NB4 (cell line): ENCODE data around the gene DIS3L2.
"Not testable (repeated sequence)": the region's sequence is repeated elsewhere in the genome, so short reads cannot be mapped to it uniquely, and the experiment has no call there.

Experiments
- DNase-seq: peaks from one replicate; pipeline ENCODE4 v3.0.0; 2010; ENCODE audit warnings: low read depth
- H3K4me3 ChIP-seq: one replicate; pipeline ENCODE4 v1.5.1; 2011; ENCODE audit warnings: mild to moderate bottlenecking, low read depth, low read length, moderate library complexity
- MAX ChIP-seq: IDR thresholded peaks from 2 replicates; pipeline ENCODE4 v1.6.1; 2011; ENCODE audit warnings: low read depth, low read length
- MYC ChIP-seq: IDR thresholded peaks from 2 replicates; pipeline ENCODE4 v1.6.1; 2011; ENCODE audit warnings: low read depth, low read length
- POLR2A ChIP-seq: IDR thresholded peaks from 2 replicates; pipeline ENCODE4 v1.6.1; 2011; ENCODE audit warnings: mild to moderate bottlenecking; ENCODE audit not compliant: insufficient read length; ENCODE audit errors: extremely low read depth
- TF ChIP-seq, protein P1 (sequence below): IDR thresholded peaks from one replicate; pipeline ENCODE4 v1.5.1; 2012; ENCODE audit warnings: low read depth, low read length

DIS3L2 gene

DNA sequence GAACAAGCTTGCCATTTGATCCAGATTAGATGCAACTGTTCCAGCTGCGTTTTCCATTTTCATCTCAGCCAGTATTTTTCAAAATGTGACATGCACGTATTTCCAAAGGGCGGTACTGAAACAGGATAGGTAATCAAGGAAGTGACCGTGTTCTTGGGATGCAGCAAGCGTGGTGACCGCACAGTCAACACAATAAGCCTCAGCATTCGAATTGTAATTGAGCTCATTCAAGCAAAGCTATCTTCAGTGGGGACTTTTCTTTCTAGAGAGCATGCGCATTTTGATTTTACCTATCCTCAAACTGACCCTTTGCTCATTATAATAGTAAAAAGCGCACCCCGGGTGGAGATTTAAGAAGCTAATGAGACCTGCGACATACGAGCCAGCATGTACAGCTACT is 413.7 kb downstream of the DIS3L2 start:
- H3K4me3 ChIP-seq = no peak overlapping the region
- DNase-seq = no peak
- TF ChIP-seq POLR2A = no peak
- no peak for TF ChIP-seq MAX
- TF ChIP-seq MYC = no peak
- TF ChIP-seq, protein P1, sequence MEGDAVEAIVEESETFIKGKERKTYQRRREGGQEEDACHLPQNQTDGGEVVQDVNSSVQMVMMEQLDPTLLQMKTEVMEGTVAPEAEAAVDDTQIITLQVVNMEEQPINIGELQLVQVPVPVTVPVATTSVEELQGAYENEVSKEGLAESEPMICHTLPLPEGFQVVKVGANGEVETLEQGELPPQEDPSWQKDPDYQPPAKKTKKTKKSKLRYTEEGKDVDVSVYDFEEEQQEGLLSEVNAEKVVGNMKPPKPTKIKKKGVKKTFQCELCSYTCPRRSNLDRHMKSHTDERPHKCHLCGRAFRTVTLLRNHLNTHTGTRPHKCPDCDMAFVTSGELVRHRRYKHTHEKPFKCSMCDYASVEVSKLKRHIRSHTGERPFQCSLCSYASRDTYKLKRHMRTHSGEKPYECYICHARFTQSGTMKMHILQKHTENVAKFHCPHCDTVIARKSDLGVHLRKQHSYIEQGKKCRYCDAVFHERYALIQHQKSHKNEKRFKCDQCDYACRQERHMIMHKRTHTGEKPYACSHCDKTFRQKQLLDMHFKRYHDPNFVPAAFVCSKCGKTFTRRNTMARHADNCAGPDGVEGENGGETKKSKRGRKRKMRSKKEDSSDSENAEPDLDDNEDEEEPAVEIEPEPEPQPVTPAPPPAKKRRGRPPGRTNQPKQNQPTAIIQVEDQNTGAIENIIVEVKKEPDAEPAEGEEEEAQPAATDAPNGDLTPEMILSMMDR = no peak

DNA sequence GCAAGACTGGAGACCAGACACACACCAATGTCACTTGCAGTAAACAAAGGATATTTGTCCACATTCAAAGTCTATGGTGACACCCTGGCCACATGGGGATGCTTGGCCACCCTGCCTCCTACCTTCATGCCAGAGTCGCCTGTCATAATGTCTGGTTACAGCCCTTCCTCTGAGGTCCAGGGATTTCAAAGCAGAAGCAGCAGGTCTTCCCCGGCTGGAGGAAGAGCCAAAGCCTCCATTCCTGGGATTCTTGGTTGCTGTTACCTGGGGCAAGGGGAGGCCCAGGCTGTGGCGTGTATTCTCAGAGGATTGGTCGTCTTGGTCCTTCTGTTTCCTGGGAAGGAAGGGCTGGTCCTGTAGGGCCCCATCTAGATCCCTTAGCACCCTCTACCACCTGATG is 414.7 kb downstream of the DIS3L2 start:
- TF ChIP-seq, protein P1 = no peak
- no peak for TF ChIP-seq MYC
- no peak for TF ChIP-seq POLR2A
- TF ChIP-seq MAX = no peak
- no peak for DNase-seq
- H3K4me3 ChIP-seq = no peak overlapping the region

DNA sequence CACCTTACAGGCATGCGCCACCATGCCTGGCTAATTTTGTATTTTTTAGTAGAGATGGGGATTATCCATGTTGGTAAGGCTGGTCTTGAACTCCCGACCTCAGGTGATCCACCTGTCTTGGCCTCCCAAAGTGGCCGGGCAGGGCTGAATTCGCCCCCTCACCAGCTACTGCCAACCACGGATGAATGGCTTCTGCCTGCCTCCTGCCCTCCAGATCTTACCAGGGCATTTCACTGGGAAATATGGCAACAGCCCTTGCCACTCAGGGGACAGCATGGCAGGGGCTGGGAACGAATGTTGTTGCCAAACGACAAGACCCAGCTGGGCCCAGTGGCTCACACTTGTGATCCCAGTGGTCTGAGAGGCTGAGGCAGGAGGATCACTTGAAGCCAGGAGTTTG is 415.2 kb downstream of the DIS3L2 start:
- no peak for DNase-seq
- H3K4me3 ChIP-seq = no peak overlapping the region
- no peak for TF ChIP-seq MYC

DNA sequence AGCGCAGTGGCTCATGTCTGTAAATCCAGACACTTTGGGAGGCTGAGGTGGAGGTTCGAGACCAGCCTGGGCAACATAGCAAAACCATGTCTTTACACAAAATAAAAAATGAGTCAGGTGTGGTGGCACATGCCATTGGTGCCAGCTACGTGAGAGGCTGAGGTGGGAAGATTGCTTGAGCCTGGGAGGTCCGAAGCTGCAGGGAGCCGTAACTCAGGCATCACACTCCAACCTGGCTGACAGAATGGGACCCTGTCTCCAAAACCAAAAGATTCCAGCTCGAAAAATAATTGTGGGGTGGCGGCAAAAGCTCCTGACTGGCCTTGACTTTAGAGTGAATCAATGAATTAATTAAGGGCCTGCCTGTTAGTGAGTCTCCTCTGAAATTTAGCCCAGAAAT is 415.8 kb downstream of the DIS3L2 start:
- H3K4me3 ChIP-seq = no peak overlapping the region
- TF ChIP-seq MYC = no peak
- TF ChIP-seq MAX = no peak
- TF ChIP-seq, protein P1 = no peak
- TF ChIP-seq POLR2A = no peak
- no peak for DNase-seq

- DNase-seq = no peak
These were observed 416.6 kb downstream of the DIS3L2 start for GRCh38 chr2:232377841-232378734.

DNA sequence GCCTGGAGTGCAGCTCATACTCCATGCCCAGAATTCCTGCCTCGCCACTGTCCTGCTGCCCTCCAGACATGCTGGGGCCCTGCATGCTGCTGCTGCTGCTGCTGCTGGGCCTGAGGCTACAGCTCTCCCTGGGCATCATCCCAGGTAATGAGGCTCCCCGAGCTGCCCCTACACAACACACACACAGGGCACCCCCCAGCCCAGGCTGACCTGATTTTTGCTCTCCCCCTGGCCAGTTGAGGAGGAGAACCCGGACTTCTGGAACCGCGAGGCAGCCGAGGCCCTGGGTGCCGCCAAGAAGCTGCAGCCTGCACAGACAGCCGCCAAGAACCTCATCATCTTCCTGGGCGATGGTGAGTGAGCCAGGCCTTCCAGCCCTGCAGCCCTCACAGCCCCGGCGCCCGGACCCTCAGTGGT is 417.2 kb downstream of the DIS3L2 start, which contains the start of gene ALPP:
Gene ALPP (plus strand): TSS at position 17 of the 417 bp plus-strand sequence. CDS start 52 bp downstream, at position 69.
- H3K4me3 ChIP-seq, DNase-seq: not testable (repeated sequence)

More at GRCh38 chr2:232377841-232378734, 416.6 kb downstream of the DIS3L2 start:
- no peak for TF ChIP-seq MAX
- no peak for TF ChIP-seq POLR2A
- TF ChIP-seq, protein P1 = no peak
- TF ChIP-seq MYC = no peak
- H3K4me3 ChIP-seq = no peak overlapping the region

- not testable (repeated sequence) for H3K4me3 ChIP-seq, DNase-seq
These were observed 418.4 kb downstream of the DIS3L2 start for GRCh38 chr2:232379610-232380590.

GRCh38 chr2:232381204-232382031 is 419.9 kb downstream of the DIS3L2 start:
- not testable (repeated sequence) for DNase-seq, H3K4me3 ChIP-seq
